HEK293 (cell line): ENCODE measurements around the gene SPZ1.

Experiments
- ATF2 ChIP-seq: fragments of 450-650 bp; formaldehyde crosslinking; IDR thresholded peaks from 2 replicates; pipeline ENCODE4 v1.5.1; 2016; ENCODE audit warnings: missing biosample characterization, missing genetic modification characterization, low read depth
- PBX3 ChIP-seq: sonication (generic); formaldehyde crosslinking; IDR thresholded peaks from 2 replicates; pipeline ENCODE4 v1.8.1; 2022; ENCODE audit warnings: mild to moderate bottlenecking, moderate library complexity, missing genetic modification reagents
- REST ChIP-seq: fragments of 450-650 bp; formaldehyde crosslinking; IDR thresholded peaks from 2 replicates; pipeline ENCODE4 v1.5.1; 2016; ENCODE audit warnings: missing biosample characterization, missing genetic modification characterization
- TCF7L2 ChIP-seq: IDR thresholded peaks from 2 replicates; pipeline ENCODE4 v1.6.1; 2011; ENCODE audit warnings: low read depth, mild to moderate bottlenecking, inconsistent platforms, low read length, moderate library complexity, borderline replicate concordance
- ZBTB17 ChIP-seq: fragments of 450-650 bp; formaldehyde crosslinking; IDR thresholded peaks from 2 replicates; pipeline ENCODE4 v1.5.1; 2016; ENCODE audit warnings: missing biosample characterization, missing genetic modification characterization
- ZBTB8A ChIP-seq: fragments of 450-650 bp; formaldehyde crosslinking; IDR thresholded peaks from 2 replicates; pipeline ENCODE4 v1.5.1; 2016; ENCODE audit warnings: missing biosample characterization, missing genetic modification characterization
- ZNF266 ChIP-seq: fragments of 450-650 bp; formaldehyde crosslinking; IDR thresholded peaks from 2 replicates; pipeline ENCODE4 v1.5.1; 2016; ENCODE audit warnings: missing biosample characterization, missing genetic modification characterization, low read depth
- ZNF561 ChIP-seq: fragments of 450-650 bp; IDR thresholded peaks from 2 replicates; pipeline ENCODE4 v1.5.1; 2018; ENCODE audit warnings: missing biosample characterization, missing genetic modification characterization, borderline replicate concordance
- ZNF707 ChIP-seq: fragments of 450-650 bp; formaldehyde crosslinking; IDR thresholded peaks from 2 replicates; pipeline ENCODE4 v1.5.1; 2016; ENCODE audit warnings: missing biosample characterization, missing genetic modification characterization
- ZNF785 ChIP-seq: fragments of 450-650 bp; formaldehyde crosslinking; IDR thresholded peaks from 2 replicates; pipeline ENCODE4 v1.5.1; 2016; ENCODE audit warnings: missing biosample characterization, missing genetic modification characterization
- TF ChIP-seq, protein P1 (sequence below): fragments of 450-650 bp; formaldehyde crosslinking; IDR thresholded peaks from 2 replicates; pipeline ENCODE4 v1.5.1; 2016; ENCODE audit warnings: missing biosample characterization, missing genetic modification characterization

GRCh38 chr5:80275347-80275746 lies 44.5 kb upstream of the SPZ1 start:
- TF ChIP-seq, protein P1, sequence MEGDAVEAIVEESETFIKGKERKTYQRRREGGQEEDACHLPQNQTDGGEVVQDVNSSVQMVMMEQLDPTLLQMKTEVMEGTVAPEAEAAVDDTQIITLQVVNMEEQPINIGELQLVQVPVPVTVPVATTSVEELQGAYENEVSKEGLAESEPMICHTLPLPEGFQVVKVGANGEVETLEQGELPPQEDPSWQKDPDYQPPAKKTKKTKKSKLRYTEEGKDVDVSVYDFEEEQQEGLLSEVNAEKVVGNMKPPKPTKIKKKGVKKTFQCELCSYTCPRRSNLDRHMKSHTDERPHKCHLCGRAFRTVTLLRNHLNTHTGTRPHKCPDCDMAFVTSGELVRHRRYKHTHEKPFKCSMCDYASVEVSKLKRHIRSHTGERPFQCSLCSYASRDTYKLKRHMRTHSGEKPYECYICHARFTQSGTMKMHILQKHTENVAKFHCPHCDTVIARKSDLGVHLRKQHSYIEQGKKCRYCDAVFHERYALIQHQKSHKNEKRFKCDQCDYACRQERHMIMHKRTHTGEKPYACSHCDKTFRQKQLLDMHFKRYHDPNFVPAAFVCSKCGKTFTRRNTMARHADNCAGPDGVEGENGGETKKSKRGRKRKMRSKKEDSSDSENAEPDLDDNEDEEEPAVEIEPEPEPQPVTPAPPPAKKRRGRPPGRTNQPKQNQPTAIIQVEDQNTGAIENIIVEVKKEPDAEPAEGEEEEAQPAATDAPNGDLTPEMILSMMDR, result peak; percentile 51; the same call in 1 of the 2 replicates
- TF ChIP-seq PBX3, result no peak
- no peak for TF ChIP-seq ATF2 (tag by site-specific recombination)
- TF ChIP-seq ZNF707 (tag by site-specific recombination), result no peak
- no peak for TF ChIP-seq ZNF561
- no peak for TF ChIP-seq ZNF785
- TF ChIP-seq ZBTB17 (tag by site-specific recombination), result no peak
- no peak for TF ChIP-seq TCF7L2
- TF ChIP-seq ZNF266, result no peak
- TF ChIP-seq ZBTB8A (tag by site-specific recombination), result no peak
- no peak for TF ChIP-seq REST
